HUDEP-2 (cell line): Measurements from ENCODE around the gene USP2.

ENCODE experiments used
- DNase-seq, 76 experiments: peaks; one replicate each; lab custom pipeline; 2025; ENCODE audit not compliant: unreplicated experiment in 76 of 76; lab: John Stamatoyannopoulos, UW

Gene USP2

DNA sequence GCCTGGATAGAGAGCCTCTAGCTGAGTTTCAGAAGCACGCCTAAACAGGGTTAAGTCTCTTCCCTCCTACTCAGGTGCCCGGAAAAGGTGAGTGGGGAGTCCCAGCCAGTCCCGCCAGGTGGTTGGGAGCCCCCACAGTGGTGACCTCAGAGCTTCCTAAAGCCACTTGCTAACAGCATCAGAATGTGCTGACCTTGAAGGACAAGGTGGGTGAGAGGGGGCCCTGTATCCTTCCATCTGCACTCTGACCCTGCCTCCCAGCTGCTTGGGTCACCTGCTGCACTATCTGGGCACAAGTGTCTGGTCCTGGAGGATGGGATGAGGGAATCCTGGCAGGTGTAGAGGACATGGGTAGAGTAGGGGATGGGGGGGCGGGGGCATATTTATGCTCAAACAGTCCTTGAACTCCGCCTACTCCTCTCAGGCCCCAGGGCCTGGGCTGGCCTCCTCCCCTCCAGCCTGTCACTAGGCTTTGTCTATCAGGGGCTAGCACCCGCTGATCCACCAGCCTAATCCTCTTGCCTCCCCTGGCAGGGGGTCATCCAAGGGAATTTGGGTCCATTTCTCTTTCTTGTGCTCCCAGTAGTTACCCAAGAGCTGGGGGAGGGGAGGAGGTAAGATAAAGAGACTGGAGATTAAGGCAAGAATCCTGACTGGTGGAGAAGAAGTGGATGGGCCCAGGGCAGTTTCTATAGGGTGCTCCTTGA, 3.4 kb downstream of the USP2 start:
- no peak for DNase-seq

DNA sequence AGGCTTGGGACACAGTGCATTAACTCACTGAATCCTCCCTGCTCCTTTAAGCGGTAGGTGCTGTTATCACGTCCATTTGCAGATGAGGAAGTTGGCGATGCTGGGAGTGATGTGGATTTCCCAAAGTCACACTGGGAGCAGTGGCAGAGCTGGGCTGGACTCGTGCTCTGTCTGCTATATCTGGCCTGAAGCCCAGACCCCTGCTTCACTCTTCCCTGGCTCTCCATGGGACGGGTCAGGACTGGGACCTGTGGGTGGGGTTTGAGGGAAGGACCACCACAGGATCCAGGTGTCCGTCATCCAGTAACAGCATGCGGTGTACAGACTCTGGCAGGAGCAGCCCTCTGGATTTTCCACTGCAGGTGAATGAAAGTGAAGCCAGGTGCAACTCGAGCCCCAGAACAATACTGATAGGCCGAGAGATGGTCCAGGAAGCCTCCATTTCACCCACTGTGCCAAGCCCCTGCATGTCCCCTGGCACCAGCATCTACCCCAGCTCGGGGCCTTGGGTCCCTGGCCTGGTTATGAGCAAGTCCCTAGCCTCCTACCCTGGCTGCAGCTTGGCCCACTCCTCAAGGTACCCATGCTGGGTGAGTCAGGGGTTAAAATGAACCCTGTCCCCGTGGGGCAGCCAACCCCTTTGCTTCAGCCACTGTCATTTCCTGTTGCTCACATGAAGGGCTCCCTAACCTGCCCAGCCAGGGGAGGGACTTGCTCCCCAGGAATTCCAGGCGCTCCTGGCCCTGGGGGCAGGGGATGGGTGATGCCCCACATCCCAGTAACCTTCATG, 4.2 kb downstream of the USP2 start:
- no peak for DNase-seq

DNA sequence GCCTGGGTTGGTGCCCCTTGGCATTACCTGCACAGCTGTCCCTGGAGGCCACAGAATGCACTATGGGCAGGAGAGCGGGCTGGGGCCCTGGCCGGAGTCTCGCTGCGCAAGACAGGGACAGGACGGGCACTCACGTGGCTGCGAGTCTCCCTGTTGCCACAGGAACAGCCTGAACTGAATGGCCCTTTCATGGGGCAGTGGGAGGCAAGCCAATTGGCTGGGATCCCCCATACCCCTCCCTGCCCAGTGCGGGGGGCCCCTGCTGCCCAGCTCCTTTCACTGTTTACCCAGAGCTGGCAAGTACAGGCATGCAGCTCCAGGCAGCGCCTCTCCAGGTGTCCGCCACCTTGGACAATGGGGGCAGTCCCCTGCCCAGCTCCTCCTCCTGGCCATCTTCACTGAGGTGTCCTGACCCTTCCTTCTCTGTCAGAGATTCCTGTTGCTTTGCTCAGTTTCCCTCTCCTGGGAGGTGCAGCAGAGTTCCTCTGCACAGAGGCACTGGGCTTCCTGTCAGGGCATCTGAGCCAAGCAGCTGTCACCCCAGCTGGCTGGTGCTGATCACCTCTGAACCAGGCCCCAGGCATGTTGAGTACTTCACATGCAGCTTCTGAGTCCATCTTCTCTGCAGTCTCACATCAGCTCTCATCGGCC, 5.2 kb downstream of the USP2 start:
- DNase-seq = peak in 1 of 76 experiments; percentile 9

DNA sequence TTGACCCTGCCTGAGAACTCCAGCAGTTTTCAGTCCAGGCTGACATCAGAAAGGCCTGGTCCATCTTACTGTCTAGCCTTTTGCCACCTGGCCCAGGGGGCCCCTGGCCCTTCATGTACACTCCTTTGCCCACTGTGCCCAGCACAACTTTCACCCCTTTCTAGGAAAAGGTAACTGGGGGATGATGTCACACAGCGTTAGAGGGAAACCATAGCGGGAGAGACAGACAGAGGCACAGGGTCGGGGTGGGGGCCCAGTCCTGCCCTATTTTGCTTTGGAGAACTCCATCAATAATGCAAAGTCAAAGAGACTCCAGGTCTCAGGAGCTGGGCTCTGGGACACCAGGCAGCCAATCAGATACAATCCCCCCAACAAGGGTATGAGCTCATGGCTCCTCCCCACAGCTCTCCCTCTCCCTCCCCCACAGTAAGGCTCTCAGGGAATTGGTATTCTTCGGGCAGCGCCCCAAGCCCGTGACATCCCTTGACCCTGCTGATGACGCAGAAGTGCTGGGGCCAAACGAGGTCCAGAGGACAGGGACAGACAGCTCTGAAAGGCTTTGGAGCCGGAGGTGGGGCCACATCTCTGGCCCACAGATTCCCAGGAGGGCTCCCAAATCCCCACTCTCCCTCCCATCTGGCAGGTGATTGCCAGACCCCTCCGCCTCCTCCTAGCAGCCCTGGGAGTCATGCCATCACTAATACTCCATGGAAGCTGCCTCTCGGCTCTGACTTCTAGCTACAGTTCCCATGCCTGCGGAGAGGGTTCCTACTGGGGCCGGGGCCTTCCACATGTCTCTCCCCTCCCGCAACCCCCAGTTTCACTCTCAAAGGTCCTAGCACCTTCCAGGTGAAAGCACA, 5.9 kb downstream of the USP2 start:
- no peak for DNase-seq

DNA sequence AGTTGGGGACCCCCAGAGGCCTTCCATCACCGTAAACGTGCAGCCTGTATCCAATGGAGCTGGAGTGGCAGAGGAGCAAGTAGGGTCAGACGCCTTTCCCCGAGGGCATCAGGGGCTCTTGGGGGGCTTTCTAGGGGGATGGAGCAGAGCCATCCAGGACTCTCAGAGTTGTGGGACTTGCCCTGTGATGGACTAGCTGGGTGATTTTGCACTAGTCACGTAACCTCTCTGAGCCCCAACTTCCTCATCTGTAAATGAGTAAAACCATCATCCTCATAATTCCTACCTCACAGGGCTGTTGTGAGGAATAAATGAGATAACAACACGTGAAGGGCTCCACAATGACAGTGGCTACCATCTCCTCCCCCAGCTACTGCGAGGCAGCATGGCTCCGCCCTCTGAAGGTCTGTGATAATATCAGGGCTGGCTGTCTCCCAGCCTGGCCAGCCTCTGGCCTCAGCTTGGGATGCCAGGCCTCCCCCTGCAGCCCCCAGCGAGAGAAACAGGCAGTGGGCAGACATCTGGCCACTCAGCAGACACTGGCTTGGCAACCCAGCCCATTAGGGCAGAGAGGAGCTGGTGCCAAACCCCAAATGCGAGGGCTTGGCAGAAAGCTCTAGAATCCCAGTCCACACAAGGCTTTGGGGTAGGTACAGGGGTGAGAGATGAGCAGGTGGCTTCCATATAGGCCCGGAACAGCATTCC, 6.7 kb downstream of the USP2 start:
- peak in 50 of 76 experiments; percentile 9 to 66 (median 31) for DNase-seq

DNA sequence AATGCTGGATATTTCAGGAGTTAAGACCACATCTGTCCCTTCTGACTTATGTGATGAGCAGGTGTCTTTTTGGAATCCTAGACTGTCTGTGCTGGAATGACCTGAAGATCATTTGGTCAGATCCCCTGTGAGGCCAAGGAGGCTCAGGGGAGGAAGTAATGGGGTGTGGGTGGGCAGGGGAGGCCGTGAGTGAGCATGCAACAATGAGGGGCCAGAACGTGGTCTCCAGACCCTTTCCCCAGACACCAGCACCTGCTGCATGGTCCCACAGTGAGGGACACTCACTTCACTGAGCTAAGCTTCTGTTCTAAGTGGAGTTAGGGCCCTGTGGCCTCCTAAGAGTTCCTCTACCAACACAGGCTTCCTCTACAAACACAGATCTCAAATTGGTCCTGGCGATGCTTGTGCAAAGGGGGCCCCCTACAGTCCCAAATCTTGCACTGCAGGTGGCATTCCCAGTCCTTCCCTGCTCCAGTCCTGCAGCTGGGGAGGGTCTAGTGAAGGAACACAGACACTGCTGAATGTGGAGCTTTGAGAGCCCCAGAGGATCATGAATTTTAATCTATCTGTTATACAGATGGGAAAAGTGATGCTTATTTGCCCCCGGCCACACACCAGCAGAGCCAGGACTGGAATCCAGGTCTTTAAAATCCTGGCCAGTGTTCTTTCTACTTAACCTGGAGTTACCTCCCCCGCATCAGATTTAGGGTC, 7.4 kb downstream of the USP2 start:
- DNase-seq = peak in 21 of 76 experiments; percentile 3 to 37 (median 17)

DNA sequence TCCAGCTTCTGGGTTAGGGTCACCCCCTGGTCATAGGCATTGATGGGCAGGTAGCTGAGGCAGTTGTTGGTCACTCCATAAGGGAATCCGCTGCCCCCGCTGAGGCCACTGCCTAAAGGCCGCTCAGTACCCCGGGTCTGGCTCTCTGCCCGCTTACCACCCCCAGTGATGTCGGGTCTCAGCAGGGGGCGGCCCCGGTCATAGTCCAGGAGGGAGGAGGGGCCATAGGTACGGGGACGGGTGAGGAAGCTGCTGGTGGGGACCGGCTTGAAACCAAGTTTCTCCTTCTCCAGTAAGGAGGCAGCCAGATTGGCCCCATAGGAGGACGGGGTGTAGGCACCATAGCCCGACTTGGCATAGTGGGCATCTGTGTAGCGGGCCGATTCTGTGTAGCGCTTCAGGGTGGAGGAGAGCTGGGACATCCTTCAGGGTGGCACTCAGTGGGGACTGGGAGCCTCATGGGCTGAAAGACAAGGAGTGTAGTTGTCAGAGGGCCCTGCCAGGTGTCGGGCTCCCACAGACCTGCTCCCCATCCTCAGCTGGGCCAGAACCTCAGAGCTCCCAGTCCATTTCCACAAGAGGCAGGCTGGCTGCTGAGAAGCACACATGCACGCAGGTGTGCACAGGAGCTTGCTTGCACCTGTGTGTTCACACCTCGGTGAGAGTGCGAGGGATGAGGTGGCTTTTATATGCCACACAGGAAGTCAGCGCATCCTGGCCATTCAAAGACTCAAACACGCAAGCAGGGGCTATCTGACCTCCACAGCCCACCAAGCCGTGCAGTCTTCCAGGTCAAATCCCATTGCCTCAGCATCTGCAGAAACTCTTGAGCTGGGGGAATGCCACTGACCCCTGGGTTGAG, 8.2 kb downstream of the USP2 start:
- no peak for DNase-seq

DNA sequence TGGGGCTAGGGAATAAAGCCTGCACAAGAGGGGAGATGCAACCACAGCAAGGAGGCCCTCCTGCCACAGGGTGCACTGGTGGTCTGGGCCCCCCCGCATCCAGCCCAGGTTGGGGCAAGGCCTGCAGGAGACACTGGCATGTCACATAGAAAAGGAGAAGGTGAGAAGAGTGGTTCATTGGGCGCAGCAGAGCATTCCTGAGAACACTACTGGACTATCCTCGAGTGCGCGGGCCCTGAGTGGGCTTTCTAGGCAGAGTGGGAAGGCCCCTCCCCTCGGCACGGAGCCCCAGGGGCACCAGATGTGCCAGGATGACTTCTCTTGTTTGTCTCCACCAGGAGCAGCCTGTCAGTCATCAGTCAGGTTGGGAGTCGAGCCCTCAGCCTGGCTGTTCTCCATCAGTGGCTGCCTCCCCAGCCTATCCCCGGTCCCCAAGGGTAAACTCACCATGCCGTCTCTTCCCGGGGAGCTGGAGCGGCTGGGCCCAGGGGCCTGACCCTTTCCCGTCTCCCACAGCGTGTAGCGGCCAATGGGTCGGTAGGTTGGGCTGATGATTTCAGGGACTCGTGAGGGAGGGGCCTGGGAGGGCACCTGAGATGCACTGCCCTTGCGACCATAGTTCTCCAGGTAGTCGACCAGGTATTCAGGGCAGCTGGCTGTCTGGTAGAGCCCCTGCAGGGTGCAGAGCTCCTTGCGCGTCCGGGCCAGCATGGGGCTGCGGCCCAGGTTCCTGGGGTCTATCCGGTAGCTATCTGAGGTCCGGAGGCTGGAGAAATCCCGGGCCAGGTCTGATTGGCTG, 9.0 kb downstream of the USP2 start:
- no peak for DNase-seq

DNA sequence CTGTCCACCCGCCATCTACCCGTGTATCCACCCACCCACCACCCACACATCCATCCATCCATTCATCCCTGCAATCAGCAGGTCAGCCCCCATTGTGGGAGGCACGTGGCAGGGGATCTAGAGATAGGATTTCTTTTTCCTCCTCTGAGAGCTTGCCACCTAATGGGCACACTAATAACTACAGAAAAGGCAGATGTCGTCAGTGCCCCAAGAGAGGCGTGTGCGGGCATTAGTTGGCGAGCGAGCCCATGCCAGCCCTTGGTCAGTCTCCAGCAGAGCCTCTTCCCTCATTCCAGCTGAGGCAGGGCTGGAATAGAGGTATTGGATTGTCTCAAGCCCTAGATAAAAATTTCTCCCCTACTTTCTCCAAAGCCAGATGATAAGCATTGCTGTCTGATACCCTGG, 9.7 kb downstream of the USP2 start:
- peak in 7 of 76 experiments; percentile 7 to 21 (median 10) for DNase-seq

DNA sequence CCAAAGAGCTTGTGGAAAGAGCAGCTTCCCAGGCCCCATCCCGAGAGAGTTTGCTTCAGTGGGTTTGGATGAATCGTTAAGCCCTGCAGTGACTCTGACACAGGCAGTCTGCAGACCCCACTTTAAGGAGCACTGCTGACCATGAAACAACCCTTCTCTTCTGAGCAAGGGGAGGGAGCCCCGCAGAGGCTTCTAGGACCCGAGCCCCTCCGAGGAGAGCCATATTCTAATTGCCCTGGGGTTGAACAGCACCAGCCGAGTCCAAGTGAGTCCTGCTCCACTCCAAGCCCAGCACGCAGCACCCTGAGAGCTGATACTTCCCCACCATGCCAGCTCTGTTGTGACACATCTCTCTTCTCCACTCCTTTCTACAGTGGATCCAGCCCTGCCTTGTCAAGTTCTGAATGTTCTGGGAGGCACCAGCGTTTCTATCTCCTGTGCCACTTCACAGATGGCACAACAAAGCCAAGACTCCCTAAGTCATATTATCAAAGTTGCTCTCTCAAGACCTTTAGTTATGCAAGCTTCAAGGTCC, 10.4 kb downstream of the USP2 start:
- DNase-seq = no peak

DNA sequence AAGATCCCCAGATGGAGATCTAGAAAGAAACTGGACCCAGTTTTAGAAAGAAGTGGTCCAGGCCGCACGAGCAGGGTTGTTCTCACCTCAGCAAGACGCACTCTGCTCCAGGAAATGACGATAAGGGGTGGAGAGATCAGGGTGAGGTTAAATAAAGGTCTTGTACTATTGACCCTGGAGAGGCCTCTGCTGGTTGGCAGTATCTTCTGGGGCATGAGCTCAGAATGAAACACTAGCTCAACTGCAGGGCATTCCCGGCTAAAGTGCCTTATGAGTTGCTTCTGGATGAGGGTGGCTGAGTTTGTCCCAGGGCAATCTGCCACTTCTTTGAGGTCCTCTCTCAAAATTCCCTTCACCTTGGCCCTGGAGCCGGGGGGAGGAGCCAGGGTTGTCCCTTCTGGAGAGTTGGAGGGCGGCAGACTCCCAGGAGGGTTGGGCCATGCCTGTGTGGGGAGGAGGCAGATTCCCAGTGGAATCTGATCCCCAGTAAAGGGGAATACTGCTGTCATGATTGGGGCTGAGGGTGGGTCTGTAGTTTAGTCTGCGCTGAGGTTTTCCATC, 10.9 kb downstream of the USP2 start:
- DNase-seq = peak in 11 of 76 experiments; percentile 10 to 40 (median 23)

DNA sequence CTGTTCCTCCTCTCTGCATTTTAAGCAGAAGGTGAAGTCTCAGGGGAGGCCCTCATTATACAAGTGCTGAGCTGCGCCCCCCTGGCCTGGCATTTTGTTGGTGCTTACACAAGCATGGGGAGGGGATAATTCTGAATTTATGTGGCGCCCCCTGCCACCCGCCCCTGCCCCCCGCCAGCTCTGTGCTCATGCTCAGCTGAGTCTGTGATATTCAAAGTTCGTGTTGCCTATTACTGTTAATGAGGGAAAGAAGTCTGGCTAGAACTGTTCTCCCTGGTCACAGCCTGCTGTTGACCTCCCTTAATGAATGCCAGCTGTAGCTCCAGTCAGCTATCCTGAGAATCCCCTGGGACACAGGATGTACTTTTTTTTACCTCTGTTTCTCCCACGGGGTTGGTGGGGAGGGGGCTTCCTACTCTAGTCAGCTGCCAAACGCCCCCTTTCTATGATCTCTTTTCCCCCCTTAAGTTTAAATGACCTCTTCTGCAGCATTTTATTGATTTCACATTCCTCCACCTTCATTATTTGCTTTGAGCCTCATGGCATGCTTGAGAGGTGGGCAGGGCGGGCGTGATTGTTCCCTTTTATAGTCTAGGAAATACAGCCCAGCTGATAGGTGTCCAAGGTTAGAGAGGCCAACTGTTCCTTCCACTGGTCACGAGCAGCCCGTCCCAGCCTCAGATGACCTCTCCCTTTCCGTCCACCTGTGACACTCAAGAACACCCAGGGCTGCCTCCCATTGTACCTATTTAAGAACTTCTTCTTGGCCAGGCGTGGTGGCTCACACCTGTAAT, 12.2 kb downstream of the USP2 start:
- no peak for DNase-seq

DNA sequence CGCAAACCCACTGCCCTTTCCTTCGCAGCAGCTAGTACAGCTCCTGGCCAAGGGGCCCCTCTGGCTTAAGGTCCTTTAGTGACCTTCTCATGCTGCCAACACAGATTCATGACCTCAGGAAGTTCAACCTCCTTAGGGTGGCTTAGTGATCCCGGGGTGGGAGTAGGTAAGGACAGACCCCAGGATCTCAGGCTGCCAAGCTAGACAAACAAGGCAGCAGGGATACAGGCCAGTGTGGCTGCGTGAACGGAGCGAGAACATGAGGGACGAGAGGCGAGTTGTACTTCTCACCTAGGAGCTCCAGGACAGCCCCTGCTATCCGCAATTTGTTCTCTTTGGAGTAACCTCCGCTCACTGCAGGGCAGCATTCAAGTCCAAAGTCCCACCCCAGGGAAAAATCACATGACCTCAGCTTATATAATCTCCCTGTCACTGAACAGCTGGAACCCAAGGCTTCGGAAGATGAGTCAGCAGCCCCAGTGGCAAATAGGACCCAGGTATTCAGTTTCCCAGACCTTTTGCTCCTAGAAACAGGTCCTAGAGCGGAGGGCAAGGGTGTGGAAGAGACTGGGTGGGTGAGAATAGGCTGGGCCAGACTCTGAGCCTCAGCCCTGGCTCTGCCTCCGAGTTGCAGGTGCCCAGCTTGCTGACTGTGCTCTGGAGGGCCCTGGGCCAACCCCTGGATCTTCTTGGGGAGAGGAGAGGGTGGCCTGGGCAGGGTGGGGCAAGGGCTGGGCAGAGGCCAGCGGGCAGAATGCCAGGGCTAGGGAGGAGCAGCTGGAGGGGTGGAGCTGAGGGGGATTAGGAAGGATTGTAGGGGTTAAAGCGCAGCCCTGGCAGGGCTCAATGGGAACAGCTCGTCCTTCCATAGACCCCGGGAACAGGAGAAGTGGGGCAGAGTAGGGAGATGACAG, 13.1 kb downstream of the USP2 start:
- peak in 73 of 76 experiments; percentile 35 to 92 (median 69) for DNase-seq

DNA sequence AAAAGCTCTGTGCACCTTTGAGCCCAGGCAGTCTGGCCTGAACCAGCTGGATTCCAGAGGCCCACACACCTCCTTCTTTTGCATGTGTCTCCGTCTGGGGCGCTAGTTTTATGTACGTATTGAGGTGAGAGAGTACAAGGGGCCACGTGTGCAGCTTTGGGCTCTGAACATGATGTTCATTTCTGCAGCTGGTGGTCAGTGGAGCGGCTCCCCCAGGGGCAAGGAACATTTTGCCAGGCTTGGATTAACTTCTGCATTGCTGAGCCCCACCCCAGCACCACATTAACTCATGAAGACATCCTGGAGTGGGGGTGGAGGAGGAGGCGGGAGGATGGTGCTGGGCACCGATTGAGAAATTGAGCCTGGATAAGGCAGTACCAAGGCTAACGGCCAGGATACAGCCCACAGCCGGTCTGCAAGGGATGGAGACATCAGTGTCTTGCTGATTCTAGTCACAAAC, 13.8 kb downstream of the USP2 start:
- DNase-seq = no peak
